ENCODE data around the gene SLC6A3. TPM values are rescaled to one million over a fixed set of nuclear protein-coding genes. Genes with fewer than 3 reads are reported as not detected.

Gene SLC6A3
- total RNA-seq, 1 donor from 2014 or later = 0.10 TPM

- Mint-ChIP-seq H3K4me3 (ENCODE audit: unreplicated experiment) (no peak overlapping the region), H3K36me3 (ENCODE audit: low read depth, unreplicated experiment) (no peaks in the 10 kb centered on the region), H3K4me1 (ENCODE audit: unreplicated experiment) (peaks cover 5% of the 10 kb centered on the region), H3K27ac (ENCODE audit: unreplicated experiment) (no peak overlapping the region), H3K9me3 (ENCODE audit: unreplicated experiment) (no peaks in the 10 kb centered on the region), H3K27me3 (ENCODE audit: unreplicated experiment) (peaks cover 2% of the 10 kb centered on the region)
- no peak for DNase-seq (ENCODE audit: low spot score)
- TF ChIP-seq CTCF (IDR thresholded peaks at IDR 0.05; ENCODE audit: unreplicated experiment) = no peak
Observed at GRCh38 chr5:1366514-1366913, 78.7 kb downstream of the SLC6A3 start.

- H3K27ac Mint-ChIP-seq (ENCODE audit: unreplicated experiment) = no peak overlapping the region
- TF ChIP-seq CTCF (IDR thresholded peaks at IDR 0.05; ENCODE audit: unreplicated experiment) = no peak
- H3K27me3 Mint-ChIP-seq (ENCODE audit: unreplicated experiment) = no peaks in the 10 kb centered on the region
- peaks cover 5% of the 10 kb centered on the region for H3K4me1 Mint-ChIP-seq (ENCODE audit: unreplicated experiment)
- no peak overlapping the region for H3K4me3 Mint-ChIP-seq (ENCODE audit: unreplicated experiment)
- H3K9me3 Mint-ChIP-seq (ENCODE audit: unreplicated experiment) = no peaks in the 10 kb centered on the region
- H3K36me3 Mint-ChIP-seq (ENCODE audit: low read depth, unreplicated experiment) = no peaks in the 10 kb centered on the region
- DNase-seq (ENCODE audit: low spot score) = no peak
Observed at GRCh38 chr5:1364211-1364610, 81.0 kb downstream of the SLC6A3 start.

GRCh38 chr5:1363581-1363980 is 81.7 kb downstream of the SLC6A3 start:
- no peak for DNase-seq (ENCODE audit: low spot score)
- no peak for TF ChIP-seq CTCF (IDR thresholded peaks at IDR 0.05; ENCODE audit: unreplicated experiment)
- Mint-ChIP-seq H3K36me3 (ENCODE audit: low read depth, unreplicated experiment) (no peaks in the 10 kb centered on the region), H3K27me3 (ENCODE audit: unreplicated experiment) (no peaks in the 10 kb centered on the region), H3K4me3 (ENCODE audit: unreplicated experiment) (no peak overlapping the region), H3K4me1 (ENCODE audit: unreplicated experiment) (peaks cover 5% of the 10 kb centered on the region), H3K9me3 (ENCODE audit: unreplicated experiment) (no peaks in the 10 kb centered on the region), H3K27ac (ENCODE audit: unreplicated experiment) (no peak overlapping the region)

GRCh38 chr5:1363160-1363559 is 82.1 kb downstream of the SLC6A3 start:
- TF ChIP-seq CTCF (IDR thresholded peaks at IDR 0.05; ENCODE audit: unreplicated experiment) = no peak
- H3K4me1 Mint-ChIP-seq (ENCODE audit: unreplicated experiment) = peaks cover 5% of the 10 kb centered on the region
- DNase-seq (ENCODE audit: low spot score) = no peak
- H3K9me3 Mint-ChIP-seq (ENCODE audit: unreplicated experiment) = no peaks in the 10 kb centered on the region
- no peak overlapping the region for H3K27ac Mint-ChIP-seq (ENCODE audit: unreplicated experiment)
- H3K36me3 Mint-ChIP-seq (ENCODE audit: low read depth, unreplicated experiment) = no peaks in the 10 kb centered on the region
- H3K4me3 Mint-ChIP-seq (ENCODE audit: unreplicated experiment) = no peak overlapping the region
- H3K27me3 Mint-ChIP-seq (ENCODE audit: unreplicated experiment) = no peaks in the 10 kb centered on the region

GRCh38 chr5:1362242-1363015 is 82.8 kb downstream of the SLC6A3 start:
- H3K4me1 Mint-ChIP-seq (ENCODE audit: unreplicated experiment) = peaks cover 5% of the 10 kb centered on the region
- DNase-seq (ENCODE audit: low spot score) = no peak
- H3K4me3 Mint-ChIP-seq (ENCODE audit: unreplicated experiment) = no peak overlapping the region
- no peaks in the 10 kb centered on the region for H3K36me3 Mint-ChIP-seq (ENCODE audit: low read depth, unreplicated experiment)
- H3K27ac Mint-ChIP-seq (ENCODE audit: unreplicated experiment) = no peak overlapping the region
- TF ChIP-seq CTCF (IDR thresholded peaks at IDR 0.05; ENCODE audit: unreplicated experiment) = no peak
- H3K9me3 Mint-ChIP-seq (ENCODE audit: unreplicated experiment) = no peaks in the 10 kb centered on the region
- H3K27me3 Mint-ChIP-seq (ENCODE audit: unreplicated experiment) = peaks cover 1% of the 10 kb centered on the region

Measured in endothelial cell (in vitro differentiated cells).